AG04450 (cell line): Measurements from ENCODE around the gene OR14J1. TPM values are rescaled to one million over a fixed set of nuclear protein-coding genes. Genes with fewer than 3 reads are reported as not detected.
"Not testable (repeated sequence)": the region's sequence is repeated elsewhere in the genome, so short reads cannot be mapped to it uniquely, and the experiment has no call there.

ENCODE experiments used
- CTCF ChIA-PET: fragments of 300-600, 350-600 bp; formaldehyde crosslinking; extraction: SDS; loops from one replicate; lab custom pipeline; 2022; ENCODE audit warnings: antibody characterized with exemption, inconsistent platforms; lab: Charles Lee
- POLR2A ChIA-PET: fragments of 350-600 bp; formaldehyde crosslinking; extraction: SDS; loops from one replicate; lab custom pipeline; 2021; ENCODE audit warnings: antibody characterized with exemption, inconsistent platforms; lab: Yijun Ruan, JAX
- DNase-seq: peaks from one replicate; pipeline ENCODE4 v3.0.0-alpha.2; 2011; ENCODE audit warnings: low read depth, low spot score
- H3K27ac ChIP-seq: one replicate; pipeline ENCODE4 v1.5.1; 2012; ENCODE audit warnings: low read depth, low read length, control low read depth
- H3K27me3 ChIP-seq: one replicate; pipeline ENCODE4 v1.6.0; 2012; ENCODE audit warnings: low read length; ENCODE audit not compliant: control insufficient read depth, insufficient read depth
- H3K4me3 ChIP-seq: 2 replicates; pipeline ENCODE4 v1.5.1; 2011; ENCODE audit warnings: mild to moderate bottlenecking, low read depth, low read length, control low read depth
- H3K9me3 ChIP-seq: 2 replicates; pipeline ENCODE4 v1.5.1; 2012; ENCODE audit warnings: low read length; ENCODE audit not compliant: control insufficient read depth, insufficient read depth
- CTCF ChIP-seq: IDR thresholded peaks from 2 replicates; pipeline ENCODE4 v1.5.1; 2011; ENCODE audit warnings: low read depth, low read length, control low read depth, inconsistent platforms
- polyA plus RNA-seq: library from polyadenylated mRNA; depleted of rRNA; stranded (reverse); fragments of >200 nt; gene quantifications from 2 replicates; pipeline ENCODE4 v1.2.3, GENCODE V29; 2011

Gene OR14J1
- polyA plus RNA-seq, 1 experiment: not detected

- ChIA-PET POLR2A (no interaction called here), CTCF (no interaction called here)
- DNase-seq: no peak
Measured at GRCh38 chr6:29294499-29294914, 7.0 kb upstream of the OR14J1 start.

DNA sequence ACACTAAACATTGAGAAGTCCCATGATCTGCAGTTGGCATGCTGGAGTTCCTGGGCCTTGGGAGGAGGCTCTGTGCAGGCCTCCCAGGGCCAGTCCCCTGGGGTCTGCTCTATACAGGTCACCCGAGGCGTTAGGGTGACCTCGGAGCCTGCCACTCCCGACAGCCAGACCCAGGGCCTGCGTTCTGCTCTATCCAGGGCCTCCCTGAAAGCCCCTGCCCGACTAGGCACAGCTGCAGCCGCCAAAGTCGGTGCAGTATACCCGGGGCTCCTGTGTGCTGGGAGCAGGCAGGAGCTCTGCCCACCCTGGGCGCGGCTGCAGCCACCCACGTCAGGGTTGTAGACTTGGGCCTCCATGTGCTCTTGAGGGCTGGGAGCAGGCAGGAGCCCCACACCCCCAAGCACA is 6.3 kb upstream of the OR14J1 start:
- TF ChIP-seq CTCF: no peak

More at GRCh38 chr6:29294499-29294914, 7.0 kb upstream of the OR14J1 start:
- H3K9me3 ChIP-seq: peaks cover 18% of the 10 kb centered on the region
- H3K4me3 ChIP-seq: no peak overlapping the region
- no peak overlapping the region for H3K27ac ChIP-seq
- no peaks in the 10 kb centered on the region for H3K27me3 ChIP-seq
- TF ChIP-seq CTCF: no peak

GRCh38 chr6:29295623-29296022 is 5.9 kb upstream of the OR14J1 start:
- TF ChIP-seq CTCF: no peak
- Histone ChIP-seq H3K4me3 (no peak overlapping the region), H3K27me3 (no peaks in the 10 kb centered on the region), H3K9me3 (peaks cover 18% of the 10 kb centered on the region), H3K27ac (no peak overlapping the region)
- no peak for DNase-seq
- ChIA-PET POLR2A (no interaction called here), CTCF (no interaction called here)

More for the DNA sequence above, 6.3 kb upstream of the OR14J1 start:
- H3K27me3 ChIP-seq: no peaks in the 10 kb centered on the region
- ChIA-PET POLR2A (no interaction called here), CTCF (no interaction called here)
- no peak for DNase-seq
- H3K4me3 ChIP-seq: no peak overlapping the region
- H3K27ac ChIP-seq: no peak overlapping the region
- peaks cover 18% of the 10 kb centered on the region for H3K9me3 ChIP-seq

- DNase-seq: no peak
- Histone ChIP-seq H3K9me3 (peaks cover 4% of the 10 kb centered on the region; the same call in 1 of the 2 replicates), H3K27me3 (no peaks in the 10 kb centered on the region), H3K27ac (no peak overlapping the region), H3K4me3 (no peak overlapping the region)
- ChIA-PET POLR2A (no interaction called here), CTCF (no interaction called here)
- TF ChIP-seq CTCF: no peak
Measured at GRCh38 chr6:29319931-29320330, 18.4 kb downstream of the OR14J1 start.

DNA sequence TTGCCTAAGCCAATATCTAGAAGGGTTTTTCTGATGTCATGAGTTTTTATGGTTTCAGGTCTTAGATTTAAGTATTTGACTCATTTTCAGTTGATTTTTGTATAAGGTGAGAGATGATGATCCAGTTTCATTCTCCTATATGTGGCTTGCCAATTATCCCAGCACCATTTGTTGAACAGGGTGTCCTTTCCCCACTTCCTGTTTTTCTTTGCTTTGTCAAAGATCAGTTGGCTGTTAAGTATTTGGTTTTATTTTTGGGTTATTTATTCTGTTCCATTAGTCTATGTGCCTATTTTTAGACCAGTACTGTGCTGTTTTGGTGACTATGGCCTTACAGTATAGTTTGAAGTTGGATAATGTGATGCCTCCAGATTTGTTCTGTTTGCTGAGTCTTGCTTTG is 21.8 kb downstream of the OR14J1 start:
- H3K9me3 ChIP-seq, DNase-seq, POLR2A ChIA-PET, H3K4me3 ChIP-seq, H3K27me3 ChIP-seq, CTCF ChIA-PET, H3K27ac ChIP-seq: not testable (repeated sequence)

GRCh38 chr6:29325777-29326176 is 24.3 kb downstream of the OR14J1 start:
- no peak overlapping the region for H3K27ac ChIP-seq
- ChIA-PET POLR2A (no interaction called here), CTCF (no interaction called here)
- DNase-seq: no peak
- H3K9me3 ChIP-seq: no peaks in the 10 kb centered on the region
- no peaks in the 10 kb centered on the region for H3K27me3 ChIP-seq
- TF ChIP-seq CTCF: no peak
- no peak overlapping the region for H3K4me3 ChIP-seq
